Parietal lobe (tissue), 1 donor: ENCODE data around the gene CD69. TPM values are rescaled to one million over a fixed set of nuclear protein-coding genes. Genes with fewer than 3 reads are reported as not detected.

Experiments used
- total RNA-seq: library from RNA; depleted of rRNA; stranded (reverse); fragments of >200 nt; gene quantifications from one replicate; pipeline ENCODE4 v1.2.3, GENCODE V29; 2014

Gene CD69
- not detected for total RNA-seq

DNA sequence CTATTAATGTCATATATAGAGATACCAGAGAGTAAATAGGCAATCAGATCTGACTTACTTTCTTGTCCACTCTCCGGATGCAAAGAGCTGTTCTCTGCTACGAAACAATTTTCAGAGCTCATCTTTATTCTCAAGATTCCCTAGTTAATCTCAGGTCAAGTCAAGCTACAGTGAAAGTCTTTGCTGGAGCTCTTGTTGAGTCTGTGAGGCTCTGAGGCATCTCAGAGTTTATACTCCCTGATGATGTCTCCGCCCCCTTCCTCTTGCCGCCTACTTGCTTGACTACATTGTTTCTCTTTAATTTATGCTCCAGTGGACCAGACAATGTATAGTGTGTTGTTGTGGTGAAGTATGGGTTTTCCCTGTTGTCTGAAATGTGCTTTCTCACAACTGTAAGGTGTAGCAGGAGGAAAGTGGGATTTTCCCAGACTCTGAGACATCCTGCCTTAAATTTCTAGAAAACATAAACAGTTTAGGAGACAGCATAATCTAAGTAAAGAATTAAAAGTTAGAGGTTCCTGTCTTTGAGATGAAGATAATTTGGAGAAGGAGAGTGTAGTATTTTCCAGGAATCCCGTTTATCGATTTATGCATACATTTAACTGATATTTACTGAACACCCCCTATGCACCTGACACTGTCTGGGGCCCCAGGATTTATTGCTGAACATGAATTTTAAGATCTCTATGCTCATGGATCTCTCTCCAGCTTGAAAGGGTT is at the start of gene CD69:
Gene CD69, minus strand, starts transcription at position 203 of the 720 bp plus-strand sequence. Its CDS starts 81 bp downstream, at position 122.

DNA sequence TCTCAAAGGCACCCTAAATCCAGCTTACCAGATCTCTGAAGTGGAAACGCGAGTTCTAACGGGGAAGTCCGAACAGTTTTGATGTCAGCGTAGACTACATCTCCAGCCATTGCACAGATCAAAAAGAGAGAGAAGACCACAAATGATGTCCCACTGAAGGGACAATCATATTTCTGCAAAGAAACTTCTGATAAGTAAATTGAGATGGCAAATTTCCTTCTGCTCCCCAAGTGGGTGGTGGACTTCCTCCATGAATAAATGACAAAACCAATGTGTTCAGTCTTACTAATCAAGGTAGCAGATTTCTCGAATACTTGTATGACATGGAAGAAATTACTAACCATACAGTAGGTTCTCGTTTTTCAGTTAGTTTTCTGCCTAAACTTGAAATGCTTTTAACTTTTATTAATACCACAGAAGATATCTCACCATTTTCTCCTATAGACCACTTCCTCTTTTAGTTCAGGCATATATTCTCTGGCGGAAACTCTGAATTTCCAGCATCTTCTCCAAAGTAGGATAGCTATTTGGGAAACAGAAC is 27.7 kb downstream of the CD69 start, which contains the start of gene CLECL1:
Gene CLECL1, minus strand, starts transcription at position 177 of the 541 bp plus-strand sequence.

Other genes with a start within 250 kb of the CD69 start
- gene KLRB1, start 153.0 kb downstream of the CD69 start, total RNA-seq = not detected
- 17.8 TPM for gene CLEC2D, start 91.2 kb downstream of the CD69 start, total RNA-seq
- not detected for gene CLECL1, start 27.8 kb downstream of the CD69 start, total RNA-seq
- not detected for gene KLRF1, start 66.6 kb upstream of the CD69 start, total RNA-seq
- 0.63 TPM for gene CLEC2B, start 108.5 kb upstream of the CD69 start, total RNA-seq
- gene KLRF2, start 120.6 kb upstream of the CD69 start, total RNA-seq = not detected
- not detected for gene CLEC2A, start 171.5 kb upstream of the CD69 start, total RNA-seq
- not detected for gene CLEC12A, start 210.5 kb upstream of the CD69 start, total RNA-seq
- not detected for gene CLEC1B, start 238.2 kb upstream of the CD69 start, total RNA-seq
- gene CLEC12B, start 249.7 kb upstream of the CD69 start, total RNA-seq = not detected